B cell (primary cell): ENCODE measurements around the gene NME9. TPM values are rescaled to one million over a fixed set of nuclear protein-coding genes. Genes with fewer than 3 reads are reported as not detected.

Experiments
- ATAC-seq: fragments of 200-7000 bp; cut with Tn5 transposase; one replicate; pipeline ENCODE4 v1.10.0; 2021; ENCODE audit warnings: low read depth, mild to moderate bottlenecking, moderate number of reproducible peaks, moderate library complexity
- CTCF ChIA-PET: fragments of 350-600 bp; sonication (Branson Sonifier 250); formaldehyde crosslinking; loops from one replicate; lab custom pipeline; 2021; ENCODE audit warnings: antibody characterized with exemption, inconsistent platforms; lab: Charles Lee
- POLR2A ChIA-PET: fragments of 350-600 bp; sonication (Branson Sonifier 250); formaldehyde crosslinking; loops from one replicate; lab custom pipeline; 2021; ENCODE audit warnings: antibody characterized with exemption; lab: Charles Lee
- DNase-seq: peaks from one replicate; pipeline ENCODE4 v3.0.0; 2013
- H2AFZ ChIP-seq: 2 replicates; pipeline ENCODE4 v1.6.1; 2012; ENCODE audit warnings: mild to moderate bottlenecking, low read depth, low read length; ENCODE audit not compliant: insufficient read depth, poor library complexity, severe bottlenecking
- H3K27ac ChIP-seq, 2 donors: 1 replicate in 1 of 2; 2 replicates in 1 of 2; pipeline ENCODE4 v1.5.1; 2012 to 2013; ENCODE audit warnings: low read length in 2 of 2, mild to moderate bottlenecking in 2 of 2, moderate library complexity in 1 of 2
- H3K27me3 ChIP-seq, 4 experiments: fragments of 200-600 bp in 1 of 4; sonication (generic) in 1 of 4; replicated peaks in 1 of 4; 1 replicate in 2 of 4; 2 replicates in 2 of 4; pipeline versions ENCODE4 v1.6.1 to v1.7.0; 2013 to 2016; ENCODE audit warnings: low read length in 3 of 4, mild to moderate bottlenecking in 2 of 4, mixed read lengths in 1 of 4, moderate library complexity in 1 of 4; ENCODE audit not compliant: insufficient read depth in 4 of 4, control insufficient read depth in 3 of 4; ENCODE audit errors: control extremely low read depth in 1 of 4
- H3K36me3 ChIP-seq, 2 experiments: replicated peaks in 1 of 2; 1 replicate in 1 of 2; 2 replicates in 1 of 2; pipeline versions ENCODE4 v1.6.1 to v1.7.1; 2013; ENCODE audit warnings: low read length in 1 of 2; ENCODE audit not compliant: insufficient read depth in 2 of 2, control insufficient read depth in 1 of 2; ENCODE audit errors: control extremely low read depth in 1 of 2, extremely low read depth in 1 of 2
- H3K4me1 ChIP-seq, 2 donors: fragments of 200-600 bp in 1 of 2; sonication (generic) in 1 of 2; 1 replicate in 1 of 2; 2 replicates in 1 of 2; pipeline versions ENCODE4 v1.5.1 to v1.6.1; 2013 to 2017; ENCODE audit warnings: low read length in 2 of 2; ENCODE audit not compliant: control insufficient read depth in 2 of 2, insufficient read depth in 2 of 2
- H3K4me2 ChIP-seq: replicated peaks from 2 replicates; pipeline ENCODE3; 2012; ENCODE audit warnings: mild to moderate bottlenecking, low read depth, low read length; ENCODE audit not compliant: poor library complexity, severe bottlenecking
- H3K4me3 ChIP-seq, 5 experiments: fragments of 200-600 bp in 1 of 5; sonication (generic) in 1 of 5; 1 replicate in 3 of 5; 2 replicates in 2 of 5; pipeline versions ENCODE4 v1.5.1 to v1.7.0; 2011 to 2016; ENCODE audit warnings: low read length in 4 of 5, mild to moderate bottlenecking in 4 of 5, low read depth in 2 of 5, control low read depth in 1 of 5, moderate library complexity in 1 of 5; ENCODE audit not compliant: insufficient read depth in 1 of 5; ENCODE audit errors: control extremely low read depth in 1 of 5, extremely low read depth in 1 of 5
- H3K79me2 ChIP-seq: fragments of 200-600 bp; sonication (generic); one replicate; pipeline ENCODE4 v1.6.0; 2016; ENCODE audit warnings: low read length; ENCODE audit not compliant: control insufficient read depth, insufficient read depth
- H3K9ac ChIP-seq: fragments of 200-600 bp; sonication (generic); 2 replicates; pipeline ENCODE4 v1.6.1; 2017; ENCODE audit warnings: mild to moderate bottlenecking, low read length, moderate library complexity
- H3K9me3 ChIP-seq, 3 donors: one replicate each; pipeline versions ENCODE4 v1.6.1 to v1.7.1; 2013; ENCODE audit warnings: low read length in 2 of 3; ENCODE audit not compliant: control insufficient read depth in 2 of 3, insufficient read depth in 1 of 3; ENCODE audit errors: control extremely low read depth in 1 of 3
- H4K20me1 ChIP-seq: 2 replicates; pipeline ENCODE4 v1.6.0; 2012; ENCODE audit warnings: mild to moderate bottlenecking, low read length; ENCODE audit not compliant: insufficient read depth, control insufficient read depth, poor library complexity, severe bottlenecking
- H3K27ac Mint-ChIP-seq: one replicate; pipeline ENCODE4 v1.8.0; 2021; ENCODE audit warnings: mixed read lengths
- H3K27me3 Mint-ChIP-seq: one replicate; pipeline ENCODE4 v1.8.0; 2021; ENCODE audit warnings: mixed read lengths
- H3K4me1 Mint-ChIP-seq: one replicate; pipeline ENCODE4 v1.8.0; 2021; ENCODE audit warnings: mixed read lengths
- H3K4me3 Mint-ChIP-seq: one replicate; pipeline ENCODE4 v1.8.0; 2021; ENCODE audit warnings: mixed read lengths
- H3K9me3 Mint-ChIP-seq: one replicate; pipeline ENCODE4 v1.8.0; 2022; ENCODE audit warnings: mixed read lengths; ENCODE audit not compliant: insufficient read depth
- CTCF ChIP-seq: fragments of 200-600 bp; IDR thresholded peaks from one replicate; pipeline ENCODE4 v1.8.0; 2022; ENCODE audit warnings: antibody characterized with exemption, mild to moderate bottlenecking
- EZH2 ChIP-seq: IDR thresholded peaks from 2 replicates; pipeline ENCODE4 v1.6.1; 2012; ENCODE audit warnings: borderline replicate concordance, low read depth, mild to moderate bottlenecking, moderate library complexity, low read length; ENCODE audit not compliant: insufficient read depth, poor library complexity, severe bottlenecking
- WGBS: methylation state at CpG from one replicate; pipeline ENCODE4 v1.1.5; 2013; ENCODE audit warnings: missing lambda C conversion rate; ENCODE audit not compliant: insufficient coverage; 5-methylcytosine and 5-hydroxymethylcytosine counted together
- intact Hi-C: fragments of 100-400 bp; cut with micrococcal nuclease; formaldehyde crosslinking; loops from one replicate; pipeline ENCODE4 v1.10.0; 2022
- polyA plus RNA-seq: library from polyadenylated mRNA; depleted of rRNA; stranded (reverse); fragments of >200 nt; gene quantifications from 2 replicates; pipeline ENCODE4 v1.2.3, GENCODE V29; 2012
- total RNA-seq, 2 donors: library from RNA; stranded (reverse); fragments of 120-200 nt in 1 of 2; gene quantifications; 1 replicate in 1 of 2; 2 replicates in 1 of 2; pipeline versions ENCODE4 v1.2.3 to v1.2.4, GENCODE V29; 2013 to 2022

Gene NME9
- total and polyA plus RNA-seq, 2 donors (not counting 1 experiment from before 2014, with no cell fraction given), result not detected

GRCh38 chr3:138369151-138369900, 39.7 kb upstream of the NME9 start:
- TF ChIP-seq CTCF (no peak), EZH2 (no peak)
- intact Hi-C loops, result no loop called here
- Histone ChIP-seq H4K20me1 (no peaks in the 10 kb centered on the region), H3K27me3 (peaks cover 0 to 76% (median 53%) of the 10 kb centered on the region in 4 experiments), H3K9me3 (peaks cover 8 to 28% (median 10%) of the 10 kb centered on the region in 3 donors), H3K4me3 (no peak overlapping the region), H3K4me1 (peaks cover 0 to 7% of the 10 kb centered on the region in 2 donors), H3K27ac (no peak overlapping the region), H3K79me2 (no peaks in the 10 kb centered on the region), H3K36me3 (no peaks in the 10 kb centered on the region), H2AFZ (no peak overlapping the region), H3K4me2 (no peak overlapping the region), H3K9ac (no peak overlapping the region)
- H3K4me1 Mint-ChIP-seq, result peaks cover 12% of the 10 kb centered on the region
- H3K27me3 Mint-ChIP-seq, result peaks cover 76% of the 10 kb centered on the region
- 83% methylated on average over 7 of the region's 8 CpGs for WGBS
- no peak overlapping the region for H3K4me3 Mint-ChIP-seq
- ATAC-seq, result no peak
- ChIA-PET POLR2A (no interaction called here), CTCF (no interaction called here)
- H3K27ac Mint-ChIP-seq, result no peak overlapping the region
- peaks cover 5% of the 10 kb centered on the region for H3K9me3 Mint-ChIP-seq
- no peak for DNase-seq

GRCh38 chr3:138367911-138368310, 38.3 kb upstream of the NME9 start:
- H3K27ac ChIP-seq, result no peak overlapping the region
- no peak overlapping the region for H3K4me2 ChIP-seq
- no peak overlapping the region for H3K9ac ChIP-seq
- no peaks in the 10 kb centered on the region for H3K36me3 ChIP-seq
- no peak for ATAC-seq
- H3K4me1 ChIP-seq, result peaks cover 0 to 7% of the 10 kb centered on the region in 2 donors
- Mint-ChIP-seq H3K4me3 (no peak overlapping the region), H3K27ac (no peak overlapping the region), H3K9me3 (peaks cover 5% of the 10 kb centered on the region), H3K4me1 (peaks cover 12% of the 10 kb centered on the region), H3K27me3 (peaks cover 75% of the 10 kb centered on the region)
- no peak for DNase-seq
- H3K79me2 ChIP-seq, result no peaks in the 10 kb centered on the region
- H2AFZ ChIP-seq, result no peak overlapping the region
- TF ChIP-seq CTCF, result no peak
- no peak for TF ChIP-seq EZH2
- ChIA-PET CTCF (no interaction called here), POLR2A (no interaction called here)
- peaks cover 0 to 75% (median 47%) of the 10 kb centered on the region in 4 experiments for H3K27me3 ChIP-seq
- H4K20me1 ChIP-seq, result no peaks in the 10 kb centered on the region
- no peak overlapping the region for H3K4me3 ChIP-seq
- H3K9me3 ChIP-seq, result peaks cover 3 to 24% (median 10%) of the 10 kb centered on the region in 3 donors
- 42% methylated on average over 5 of the region's 5 CpGs for WGBS
- intact Hi-C loops, result no loop called here
